DLD1 (cell line): ENCODE data around the gene MB.

ENCODE experiments used
- in situ Hi-C: cut with HindIII; loops from 2 replicates; pipeline ENCODE4 v1.10.0; 2017; ENCODE audit warnings: low sequenced_read_pairs

The MB gene

DNA sequence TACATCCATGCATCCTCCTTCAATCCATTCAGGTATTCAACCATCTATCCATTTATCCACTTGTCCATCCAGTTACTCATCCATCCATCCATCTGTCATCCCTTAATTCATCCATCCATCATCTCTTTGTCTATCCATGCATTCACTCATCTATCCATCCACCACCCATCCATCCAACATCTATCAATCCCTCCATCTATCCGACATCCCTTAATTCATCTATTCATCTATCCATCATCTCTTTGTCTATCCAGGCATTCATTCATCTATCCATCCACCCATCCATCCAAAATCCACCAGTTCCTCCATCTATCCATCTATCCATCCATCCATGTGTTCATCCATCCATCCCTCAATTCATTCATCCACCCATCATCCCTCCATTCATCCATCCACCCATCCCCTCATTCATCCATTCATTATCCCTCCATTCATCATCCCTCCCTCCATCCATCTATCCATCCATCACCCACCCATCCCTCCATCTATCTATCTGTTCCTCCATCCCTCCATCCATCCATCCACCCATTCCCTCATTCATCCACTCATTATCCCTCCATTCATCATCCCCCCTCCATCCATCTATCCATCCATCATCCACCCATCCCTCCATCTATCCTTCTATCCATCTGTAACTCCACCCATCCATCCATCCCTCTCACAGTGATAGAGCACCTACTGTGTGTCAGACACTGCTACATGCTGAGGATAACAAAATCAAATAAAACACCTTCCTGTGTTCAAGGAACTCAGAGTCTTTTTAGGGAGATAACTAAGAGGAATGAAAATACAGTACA is 1.5 kb upstream of the MB start:
- in situ Hi-C loops = no loop called here

DNA sequence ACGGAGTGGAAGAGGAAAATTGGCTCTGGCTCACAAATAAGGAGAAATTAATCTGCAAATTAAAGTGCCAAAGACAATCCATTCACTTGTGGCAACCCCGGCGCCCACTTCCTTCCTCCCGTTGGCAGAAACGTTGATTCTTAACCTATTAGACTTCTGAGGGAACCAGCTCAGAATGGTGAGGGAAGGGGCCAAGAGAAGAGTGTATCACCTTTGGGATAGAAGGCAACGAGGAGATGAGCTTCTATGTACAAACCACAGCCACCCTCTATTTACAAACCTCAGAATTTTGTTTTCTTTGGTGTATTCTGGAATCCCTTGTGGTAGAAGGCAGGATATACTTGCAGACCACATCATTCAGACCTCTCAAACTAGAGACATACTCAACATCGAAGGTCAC is 1.1 kb downstream of the MB start:
- in situ Hi-C loops = no loop called here

DNA sequence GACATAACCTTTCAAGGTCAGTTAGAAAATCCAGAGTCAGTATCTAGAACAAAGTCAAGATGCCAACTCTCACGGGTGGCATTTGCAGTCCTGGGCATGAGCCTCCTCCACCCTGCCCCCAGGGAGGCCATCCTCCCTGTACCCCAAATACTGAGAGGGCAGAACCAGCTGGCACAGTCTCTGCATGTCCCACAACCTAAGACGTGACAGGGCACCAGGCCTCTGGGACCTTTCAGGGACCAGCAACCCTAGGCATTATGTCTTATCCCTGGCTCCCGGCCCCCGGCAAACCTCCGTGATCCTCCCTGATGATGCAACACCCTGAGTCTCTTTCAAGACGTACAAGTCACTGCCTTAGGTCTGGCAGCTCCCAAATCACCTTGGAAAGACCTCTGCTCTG is 2.0 kb downstream of the MB start:
- in situ Hi-C loops = no loop called here

DNA sequence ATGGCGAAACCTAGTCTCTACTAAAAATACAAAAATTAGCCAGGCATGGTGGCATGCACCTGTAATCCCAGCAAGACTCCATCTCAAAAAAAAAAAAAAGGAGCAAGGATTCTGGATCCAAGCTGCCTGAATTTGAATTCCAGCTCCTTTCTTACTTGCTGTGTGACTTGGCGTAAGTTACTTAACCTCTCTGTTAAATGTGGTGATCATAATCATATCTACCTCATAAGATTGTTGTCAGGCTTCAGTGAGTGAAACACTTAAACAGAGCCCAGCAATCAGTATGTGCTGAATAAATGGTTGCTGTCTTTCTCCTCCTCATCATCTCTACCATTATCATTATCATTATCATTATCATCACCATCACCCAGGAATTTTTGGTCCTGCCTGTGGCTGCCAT is 2.7 kb downstream of the MB start:
- in situ Hi-C loops = no loop called here

DNA sequence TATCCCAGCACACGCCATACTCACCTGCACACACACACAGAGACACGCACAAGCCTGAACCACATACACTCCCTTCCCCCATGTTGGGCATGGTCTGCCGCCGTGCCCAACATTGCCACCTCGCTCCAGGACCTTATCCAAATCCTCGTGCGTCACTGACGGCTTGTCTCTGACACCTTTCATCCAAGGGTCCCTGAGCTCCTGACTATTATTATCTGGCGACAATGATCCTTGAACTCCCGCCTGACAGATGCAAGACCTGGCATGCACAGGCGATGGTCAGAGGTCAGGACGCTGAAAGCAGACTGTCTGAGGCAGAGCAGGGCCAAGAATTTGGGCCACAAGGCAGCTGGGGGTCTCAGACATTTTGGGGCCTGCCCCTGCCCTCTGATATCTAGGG is 4.2 kb downstream of the MB start:
- in situ Hi-C loops = no loop called here

DNA sequence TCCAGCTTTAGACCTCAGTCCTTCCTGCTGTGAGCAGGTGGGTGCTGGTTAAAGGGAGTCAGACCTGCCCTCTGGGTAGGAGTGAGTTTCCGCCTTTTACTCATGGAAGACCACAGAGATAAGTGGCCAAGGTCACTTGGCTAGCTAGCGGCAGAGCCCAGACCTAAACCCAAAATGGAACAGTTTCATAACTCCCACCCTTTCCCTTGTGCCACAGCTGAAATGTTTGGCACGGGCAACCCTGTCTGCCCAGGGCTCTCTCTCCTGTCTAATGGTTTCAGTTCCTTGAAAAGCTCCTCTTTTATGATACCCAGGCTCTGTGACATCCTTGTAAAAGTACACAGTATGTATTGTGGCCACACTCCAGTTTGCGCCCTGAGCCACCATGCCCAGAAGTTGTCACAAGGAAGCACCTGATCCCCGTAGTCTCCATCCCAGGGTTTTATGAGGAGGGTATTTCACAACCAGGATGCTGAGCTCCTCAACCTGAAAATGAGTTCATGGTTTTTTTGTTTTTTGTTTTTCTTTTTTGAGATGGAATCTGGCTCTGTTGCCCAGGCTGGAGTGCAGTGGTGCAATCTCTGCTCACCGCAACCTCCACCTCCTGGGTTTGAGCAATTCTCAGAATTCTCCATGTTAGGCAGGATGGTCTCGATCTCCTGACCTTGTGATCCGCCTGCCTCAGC is 5.1 kb downstream of the MB start:
- in situ Hi-C loops = no loop called here

DNA sequence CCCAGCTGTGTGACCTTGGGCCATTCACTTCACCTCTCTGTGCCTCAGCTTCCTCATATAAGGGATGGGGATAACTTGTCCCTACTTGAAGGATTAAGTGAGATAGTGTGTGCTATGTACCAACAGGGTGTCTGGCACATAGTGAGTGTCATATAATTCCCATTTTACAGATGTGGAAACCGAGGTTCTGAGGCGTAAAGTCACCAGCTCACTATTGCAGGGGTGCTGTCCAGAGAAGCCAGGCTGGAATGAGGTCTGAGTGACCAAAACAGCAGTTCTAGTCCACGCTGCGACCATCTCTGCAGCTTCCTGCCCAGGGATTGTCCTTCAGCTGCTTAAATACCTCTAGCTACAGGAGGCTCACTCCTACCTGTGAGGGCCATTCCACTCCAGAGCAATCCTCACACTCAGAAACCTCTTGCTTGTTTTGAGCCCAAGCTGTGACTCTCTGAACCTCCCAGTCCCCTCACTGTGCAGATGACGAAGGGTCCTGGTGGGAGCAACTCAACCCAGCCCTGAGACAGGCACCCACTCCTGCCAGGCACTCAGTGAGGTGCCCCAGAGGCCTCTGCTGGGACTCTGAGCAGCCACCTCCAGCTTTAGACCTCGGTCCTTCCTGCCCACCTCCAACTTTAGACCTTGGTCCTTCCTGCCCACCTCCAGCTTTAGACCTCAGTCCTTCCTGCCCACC is 5.8 kb downstream of the MB start:
- in situ Hi-C loops = no loop called here

DNA sequence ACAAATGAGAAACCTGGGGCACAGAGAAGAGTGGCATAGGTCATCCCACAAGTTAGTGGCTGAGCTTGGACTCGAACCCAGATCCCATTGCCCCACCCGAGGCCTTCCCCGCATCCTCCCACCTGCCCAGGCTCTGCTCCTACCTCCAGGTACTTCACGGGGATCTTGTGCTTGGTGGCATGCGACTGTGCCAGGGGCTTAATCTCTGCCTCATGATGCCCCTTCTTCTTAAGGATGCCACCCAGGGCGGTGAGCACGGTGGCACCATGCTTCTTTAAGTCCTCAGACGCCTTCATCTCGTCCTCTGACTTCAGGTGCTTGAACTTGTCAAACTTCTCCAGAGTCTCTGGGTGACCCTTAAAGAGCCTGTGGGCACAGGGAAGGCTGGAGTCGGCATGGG is 6.4 kb downstream of the MB start:
- in situ Hi-C loops = no loop called here

DNA sequence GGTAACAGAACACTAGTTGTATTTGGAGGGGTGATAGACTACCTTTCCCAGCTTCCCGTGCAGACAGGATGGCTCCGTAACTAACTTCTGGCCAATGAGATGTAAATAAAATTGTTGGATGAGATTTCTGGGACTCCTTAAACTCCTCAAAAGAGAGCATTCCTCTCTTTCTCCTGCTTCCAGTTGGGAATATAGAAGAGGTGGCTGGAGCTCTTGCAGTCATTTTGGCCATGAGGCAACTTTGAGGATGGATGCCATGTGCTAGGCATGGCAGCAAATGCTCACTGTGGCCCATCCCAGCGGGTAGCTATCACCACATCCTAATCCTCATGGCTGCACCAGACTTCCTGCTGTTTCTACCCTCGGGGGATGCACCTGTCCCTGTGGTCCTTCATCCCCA is 7.4 kb downstream of the MB start:
- in situ Hi-C loops = no loop called here

DNA sequence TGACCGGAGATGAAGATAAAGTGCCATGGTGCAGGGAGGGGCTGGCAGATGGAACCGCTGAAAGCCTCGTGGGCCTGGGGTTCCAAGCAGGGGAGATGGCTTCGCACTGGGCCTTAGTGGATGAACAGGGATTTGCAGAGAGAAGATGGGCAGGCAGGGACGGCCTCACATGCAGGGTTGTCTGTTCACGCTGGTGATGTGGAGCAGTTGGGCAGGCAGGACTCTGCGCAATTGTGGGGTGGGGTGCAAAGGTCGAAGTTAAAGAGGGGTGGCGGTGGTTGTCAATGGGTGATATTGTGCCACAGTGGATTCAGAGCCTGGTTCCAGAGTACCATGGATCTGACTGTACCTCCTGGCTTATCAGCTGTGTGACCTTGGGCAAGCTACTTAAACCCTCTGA is 7.9 kb downstream of the MB start:
- in situ Hi-C loops = no loop called here

DNA sequence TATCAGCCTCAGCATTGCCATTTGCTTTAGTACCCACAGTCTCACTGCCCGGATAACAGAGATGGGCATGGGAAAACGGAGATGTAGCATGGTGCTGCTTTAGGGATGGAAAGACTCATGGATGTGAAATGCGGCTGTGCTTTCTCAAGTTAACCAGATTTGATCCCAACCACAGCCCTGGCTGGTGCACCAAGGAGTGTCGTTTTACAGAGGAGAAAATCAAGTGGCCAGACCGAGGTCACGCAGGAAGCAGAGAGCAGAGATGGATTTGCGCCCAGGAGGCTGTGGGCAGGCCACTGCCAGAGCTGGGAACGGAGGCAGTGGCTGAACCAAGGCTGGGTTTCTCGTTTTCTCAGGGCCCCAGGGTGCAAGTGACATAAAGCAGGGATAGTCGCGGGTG is 9.0 kb downstream of the MB start:
- in situ Hi-C loops = no loop called here

DNA sequence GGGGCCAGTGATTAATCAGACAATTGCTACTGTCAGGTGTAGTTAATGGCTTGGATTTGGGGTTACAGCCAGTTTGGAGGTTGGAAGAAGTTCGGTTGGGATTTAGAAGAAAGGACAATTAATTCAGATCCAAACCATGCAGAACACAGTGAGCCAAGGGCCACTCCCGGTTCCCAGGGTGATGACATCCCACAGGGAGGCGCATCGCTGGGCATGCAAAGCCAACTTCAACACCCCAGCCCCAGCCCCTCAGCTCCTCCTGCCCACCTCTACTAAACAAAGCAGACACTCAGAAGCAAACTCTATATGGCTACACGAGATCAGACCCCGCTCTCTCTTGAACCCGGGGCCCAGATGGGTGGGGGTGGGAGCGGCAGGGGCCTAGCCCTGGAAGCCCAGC is 10.2 kb downstream of the MB start:
- in situ Hi-C loops = no loop called here

DNA sequence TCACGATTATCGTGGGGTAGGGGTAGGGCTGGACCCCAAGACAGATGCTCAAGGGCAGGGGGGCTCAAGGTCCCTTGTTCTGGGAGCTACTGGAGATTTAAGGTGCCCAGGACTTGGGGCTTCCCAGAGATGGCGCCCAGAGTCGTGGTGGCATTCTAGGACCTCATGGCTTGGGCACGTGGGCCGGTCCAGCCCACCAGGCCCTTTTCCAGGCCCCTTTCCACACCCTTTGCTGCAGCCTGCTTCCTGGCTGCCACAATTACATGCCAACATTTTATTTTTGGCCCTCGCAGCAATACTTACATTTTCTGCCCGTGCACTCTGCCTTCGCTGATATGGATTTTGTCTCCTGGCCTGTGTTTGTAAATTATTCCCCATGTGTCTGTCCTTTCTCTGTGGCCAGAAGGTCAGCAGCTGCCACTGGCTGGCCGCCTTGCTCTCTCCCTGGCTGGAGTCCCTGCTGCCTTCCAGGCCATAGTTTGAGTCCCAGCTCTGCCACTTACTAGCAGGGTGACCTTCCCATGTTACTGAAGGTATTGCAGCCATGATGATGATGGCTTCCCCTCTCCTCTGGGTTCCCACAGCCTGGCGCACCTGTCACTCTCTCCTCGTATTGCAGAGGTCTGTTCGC is 11.2 kb downstream of the MB start:
- in situ Hi-C loops = no loop called here

DNA sequence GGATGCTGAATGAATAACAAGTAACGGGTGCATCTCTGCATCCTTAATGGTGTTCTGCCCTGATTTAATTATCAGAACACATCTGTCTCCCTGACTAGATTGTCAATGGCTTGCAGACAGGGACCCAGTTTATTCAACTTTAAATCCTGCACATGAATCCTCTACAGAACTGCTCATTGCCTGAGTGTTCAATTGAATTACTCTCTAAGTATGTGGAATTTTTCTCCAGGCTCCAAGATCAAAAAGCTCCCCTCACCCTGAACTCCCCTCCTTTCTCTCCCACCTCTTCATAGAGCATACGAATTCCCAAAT is 11.8 kb downstream of the MB start:
- in situ Hi-C loops = no loop called here

DNA sequence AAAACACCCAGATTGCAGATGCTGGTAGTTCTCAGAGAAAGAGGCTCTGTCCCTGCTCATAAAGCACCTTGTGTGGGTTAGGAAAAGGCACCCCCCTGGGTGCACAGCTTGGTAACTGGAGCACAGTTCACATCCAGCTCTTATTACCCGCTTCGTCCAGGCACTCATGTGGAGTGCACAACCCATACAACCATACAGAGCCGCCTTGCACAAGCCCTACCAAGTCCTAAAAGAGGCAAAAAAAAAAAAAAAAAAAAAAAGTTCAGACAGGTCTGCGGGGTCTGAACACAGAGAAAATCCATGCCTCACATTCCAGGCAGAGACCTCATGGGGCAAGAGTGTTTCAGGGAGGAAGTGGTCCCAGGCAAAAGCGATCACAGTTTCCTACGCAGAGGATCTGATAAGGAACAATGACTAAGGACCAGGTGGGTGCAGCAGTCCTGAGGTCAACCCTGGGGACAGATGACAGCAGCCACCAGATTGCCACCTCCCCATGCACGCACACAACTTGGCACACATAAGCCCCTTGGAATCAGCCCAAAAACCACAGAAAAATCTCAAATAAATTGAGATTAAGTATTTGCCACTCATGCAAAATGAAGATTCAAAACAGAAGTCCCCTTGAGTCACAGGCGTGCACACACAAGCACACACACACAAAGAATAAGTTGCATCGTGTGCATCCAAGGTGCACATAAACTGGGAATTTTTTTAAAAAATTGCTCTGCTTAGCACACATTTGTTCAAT is 12.3 kb downstream of the MB start:
- in situ Hi-C loops = no loop called here

DNA sequence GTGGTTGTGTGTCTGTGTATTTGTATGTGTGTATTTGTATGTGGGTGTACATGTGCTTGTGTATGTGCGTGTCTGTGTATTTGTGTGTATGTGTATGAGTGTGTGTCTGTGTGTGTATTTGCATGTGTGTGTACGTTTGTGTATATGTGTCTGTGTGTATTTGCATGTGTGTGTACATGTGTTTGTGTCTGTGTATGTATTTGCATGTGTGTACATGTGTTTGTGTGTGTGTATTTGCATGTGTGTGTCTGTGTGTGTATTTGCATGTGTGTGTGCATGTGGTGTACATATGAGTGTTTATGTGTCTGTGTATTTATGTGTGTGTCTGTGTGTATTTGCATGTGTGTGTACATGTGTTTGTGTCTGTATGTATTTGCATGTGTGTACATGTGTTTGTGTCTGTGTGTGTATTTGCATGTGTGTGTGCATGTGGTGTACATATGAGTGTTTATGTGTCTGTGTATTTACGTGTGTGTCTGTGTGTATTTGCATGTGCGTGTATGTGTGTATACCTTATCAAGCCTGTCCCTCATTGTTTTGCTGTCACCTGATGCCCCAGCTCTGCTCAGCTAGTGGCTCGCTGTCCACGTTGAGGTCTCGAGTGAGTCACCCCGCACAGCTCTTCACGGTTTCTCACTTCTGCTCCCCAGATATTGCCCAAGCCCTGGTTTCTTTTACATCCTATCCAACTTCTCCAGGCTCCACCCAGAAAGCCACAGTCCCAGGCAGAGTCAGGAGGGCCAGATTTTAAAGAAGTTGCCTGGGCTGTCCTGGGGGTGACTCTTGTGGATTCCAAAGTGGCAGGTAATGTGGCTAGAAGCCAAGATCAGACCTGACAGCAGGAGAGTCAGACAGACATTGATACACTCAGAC is 15.2 kb downstream of the MB start:
- in situ Hi-C loops = no loop called here

DNA sequence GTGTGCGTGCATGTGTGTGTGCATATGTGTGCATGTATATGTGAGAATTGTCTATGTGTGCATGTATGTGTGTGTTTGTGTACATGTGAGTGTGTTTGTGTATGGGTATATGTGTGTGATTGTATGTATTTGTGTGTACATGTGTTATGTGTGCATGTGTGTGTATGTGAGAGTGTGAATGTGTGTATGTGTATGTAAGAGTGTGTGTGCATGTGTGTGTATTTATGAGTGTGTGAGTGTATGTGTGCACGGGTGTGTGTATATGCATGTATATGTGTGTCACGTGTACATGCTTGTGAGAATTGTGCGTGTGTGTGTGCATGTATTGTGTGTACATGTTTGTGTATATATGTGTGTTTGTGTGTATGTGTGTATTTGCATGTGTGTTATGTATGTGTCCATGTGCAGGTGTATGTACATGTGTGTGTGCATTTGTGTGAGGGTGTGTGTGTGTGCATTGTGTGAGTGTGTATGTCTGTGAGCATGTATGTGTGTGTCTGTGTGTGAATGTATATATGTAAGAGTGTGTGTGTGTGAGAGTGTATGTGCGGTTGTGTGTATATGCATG is 16.0 kb downstream of the MB start:
- in situ Hi-C loops = no loop called here

DNA sequence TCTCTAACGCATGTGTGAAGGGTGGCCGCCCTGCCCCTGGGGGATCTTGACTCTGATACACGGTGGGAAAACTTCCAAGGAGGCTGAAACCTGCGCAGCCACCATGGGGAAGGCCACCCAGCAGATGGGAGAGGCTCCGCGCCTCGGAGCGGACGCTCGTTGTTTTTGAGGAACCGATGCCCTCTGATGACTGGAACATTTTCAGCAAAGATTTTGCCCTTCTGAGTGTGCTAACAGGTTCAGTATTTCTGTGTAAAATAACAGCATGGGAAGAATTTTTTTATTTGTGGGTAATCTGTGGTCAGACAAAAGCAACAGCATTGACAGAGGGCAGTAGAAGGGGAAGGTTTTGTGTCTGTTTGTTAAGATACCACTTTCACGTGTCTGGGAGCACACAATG is 16.7 kb downstream of the MB start:
- in situ Hi-C loops = no loop called here

DNA sequence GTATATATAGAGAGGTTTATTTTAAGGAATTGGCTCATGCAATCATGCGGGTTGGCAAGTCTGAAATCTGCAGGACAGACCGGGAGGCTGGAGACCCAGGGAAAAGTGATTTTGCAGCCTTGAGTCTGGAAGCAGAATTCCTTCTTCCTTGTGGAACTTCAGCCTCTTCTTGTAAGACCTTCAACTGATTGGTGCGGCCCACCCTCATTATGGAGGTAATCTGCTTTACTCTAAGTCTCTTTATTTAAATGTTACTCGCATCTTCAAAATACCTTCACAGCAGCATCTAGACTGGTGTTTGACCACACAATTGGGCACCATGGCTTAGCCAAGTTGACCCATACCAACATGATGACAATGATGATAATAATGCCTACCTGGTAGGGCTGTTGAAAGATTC is 17.8 kb downstream of the MB start:
- in situ Hi-C loops = no loop called here

DNA sequence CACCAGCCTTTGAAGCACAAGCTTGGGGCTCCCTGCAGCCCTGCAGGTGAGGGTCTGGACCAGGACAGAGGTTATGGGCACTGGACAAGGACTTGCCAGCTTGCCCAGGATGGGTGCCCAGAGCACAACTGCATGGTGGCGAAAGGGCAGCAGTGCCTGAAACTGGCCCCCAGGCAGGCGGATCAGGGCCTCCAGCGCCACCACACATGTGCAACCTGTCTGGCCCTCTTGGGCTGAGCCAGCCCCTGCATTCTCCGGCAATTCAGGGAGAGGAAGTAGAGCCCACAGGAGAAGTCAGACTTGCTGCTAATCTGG is 18.8 kb downstream of the MB start:
- in situ Hi-C loops = no loop called here
